Measurements from ENCODE around the gene IRF2BP1. TPM values are rescaled to one million over a fixed set of nuclear protein-coding genes. Genes with fewer than 3 reads are reported as not detected.

IRF2BP1 gene
- total and polyA plus RNA-seq, 2 of the 13 experiments (the other 11 are each of a cell fraction or from before 2014, with no cell fraction given): 4.3 to 14.3 TPM

- TF ChIP-seq POGK (CRISPR knock-in tag; conservative IDR thresholded peaks at IDR 0.05) (peak; percentile 64; the same call in 1 of the 2 replicates), YY1 (IDR thresholded peaks at IDR 0.05; ENCODE audit: insufficient read depth, insufficient replicate concordance, low read depth, low read length) (peak; percentile 75), ZBTB14 (CRISPR knock-in tag; IDR thresholded peaks at IDR 0.05) (no peak), ZNF83 (CRISPR knock-in tag; IDR thresholded peaks at IDR 0.05; ENCODE audit: borderline replicate concordance) (no peak), RCOR2 (CRISPR knock-in tag; IDR thresholded peaks at IDR 0.05) (no peak; the same call in 1 of the 2 replicates), TEF (CRISPR knock-in tag; IDR thresholded peaks at IDR 0.05) (peak; percentile 98), SKI (IDR thresholded peaks at IDR 0.05; ENCODE audit: partially characterized antibody) (peak; percentile 78), ZNF556 (CRISPR knock-in tag; IDR thresholded peaks at IDR 0.05; ENCODE audit: borderline replicate concordance) (no peak), SUZ12 (IDR thresholded peaks at IDR 0.05; ENCODE audit: low read depth, low read length) (peak; percentile 67), REXO4 (CRISPR knock-in tag; IDR thresholded peaks at IDR 0.05; ENCODE audit: borderline replicate concordance) (no peak), ZBTB26 (CRISPR knock-in tag; IDR thresholded peaks at IDR 0.05; ENCODE audit: borderline replicate concordance) (no peak), ZFX (CRISPR knock-in tag; IDR thresholded peaks at IDR 0.05; ENCODE audit: low read depth) (peak; percentile 85), ZNF770 (CRISPR knock-in tag; IDR thresholded peaks at IDR 0.05) (peak; percentile 85), LRRFIP1 (CRISPR knock-in tag; conservative IDR thresholded peaks at IDR 0.05) (no peak), TRIM22 (IDR thresholded peaks at IDR 0.05) (no peak)
Observed at GRCh38 chr19:45885556-45886426, at the start of gene IRF2BP1 (continued).

All from HepG2 (cell line).